GM21529 (cell line): Measurements from ENCODE around the gene RAPGEF6.
"Not testable (repeated sequence)": the region's sequence is repeated elsewhere in the genome, so short reads cannot be mapped to it uniquely, and the experiment has no call there.

Source experiments
- ATAC-seq: cut with Tn5 transposase; IDR thresholded peaks from one replicate; pipeline ENCODE4 v1.9.1; 2021; ENCODE audit not compliant: unreplicated experiment

Gene RAPGEF6

GRCh38 chr5:131608597-131608996 lies 26.4 kb downstream of the RAPGEF6 start:
- no peak for ATAC-seq

GRCh38 chr5:131607903-131608540 lies 27.0 kb downstream of the RAPGEF6 start:
- ATAC-seq, result no peak

- no peak for ATAC-seq
These were observed 27.6 kb downstream of the RAPGEF6 start for GRCh38 chr5:131607418-131607817.

GRCh38 chr5:131605086-131605485 lies 29.9 kb downstream of the RAPGEF6 start:
- ATAC-seq, result no peak

GRCh38 chr5:131595088-131596033 lies 39.7 kb downstream of the RAPGEF6 start:
- ATAC-seq, result peak; percentile 66

- ATAC-seq, result no peak
These were observed 41.1 kb downstream of the RAPGEF6 start for GRCh38 chr5:131593921-131594320.

- ATAC-seq, result not testable (repeated sequence)
These were observed 41.6 kb downstream of the RAPGEF6 start for GRCh38 chr5:131593436-131593835.

GRCh38 chr5:131589510-131590348 lies 45.3 kb downstream of the RAPGEF6 start:
- peak; percentile 66 for ATAC-seq

GRCh38 chr5:131587541-131587940 lies 47.5 kb downstream of the RAPGEF6 start:
- ATAC-seq, result no peak

- no peak for ATAC-seq
These were observed 53.3 kb downstream of the RAPGEF6 start for GRCh38 chr5:131581702-131582101.

- ATAC-seq, result no peak
These were observed 54.9 kb downstream of the RAPGEF6 start for GRCh38 chr5:131579917-131580671.

GRCh38 chr5:131575660-131576227 lies 59.3 kb downstream of the RAPGEF6 start:
- no peak for ATAC-seq

GRCh38 chr5:131571669-131572168 lies 63.3 kb downstream of the RAPGEF6 start:
- ATAC-seq, result no peak

GRCh38 chr5:131570757-131571156 lies 64.3 kb downstream of the RAPGEF6 start:
- no peak for ATAC-seq

GRCh38 chr5:131564229-131564652 lies 70.8 kb downstream of the RAPGEF6 start:
- no peak for ATAC-seq

- ATAC-seq, result no peak
These were observed 71.4 kb downstream of the RAPGEF6 start for GRCh38 chr5:131563434-131564228.

- no peak for ATAC-seq
These were observed 84.4 kb downstream of the RAPGEF6 start for GRCh38 chr5:131550606-131551005.

GRCh38 chr5:131548176-131548575 lies 86.9 kb downstream of the RAPGEF6 start:
- no peak for ATAC-seq

GRCh38 chr5:131545845-131546244 lies 89.2 kb downstream of the RAPGEF6 start:
- no peak for ATAC-seq
